Neural cell (in vitro differentiated cells): ENCODE data around the gene ANP32A. TPM values are rescaled to one million over a fixed set of nuclear protein-coding genes. Genes with fewer than 3 reads are reported as not detected.

Experiments used
- H2AFZ ChIP-seq: fragments of 200-600, 300-800 bp; sonication (generic), shearing (Covaris generic); 2 replicates; pipeline ENCODE4 v1.6.0; 2014; ENCODE audit warnings: low read depth, mild to moderate bottlenecking, antibody characterized with exemption, low read length, moderate library complexity
- H3F3A ChIP-seq: fragments of 200-600 bp; shearing (Covaris generic); 2 replicates; pipeline ENCODE4 v1.6.1; 2016; ENCODE audit warnings: mild to moderate bottlenecking, moderate library complexity, mixed read lengths, antibody characterized with exemption, low read length; ENCODE audit not compliant: insufficient read depth, poor library complexity, severe bottlenecking
- H3K27ac ChIP-seq: fragments of 200-600, 300-800 bp; sonication (generic), shearing (Covaris generic); 2 replicates; pipeline ENCODE4 v1.5.1; 2014; ENCODE audit warnings: mild to moderate bottlenecking, low read length, moderate library complexity
- H3K27me3 ChIP-seq: fragments of 300-800, 200-600 bp; sonication (generic), shearing (Covaris generic); 2 replicates; pipeline ENCODE4 v1.6.0; 2014; ENCODE audit warnings: mild to moderate bottlenecking, low read depth, low read length, moderate library complexity; ENCODE audit not compliant: insufficient read depth
- H3K36me3 ChIP-seq: fragments of 300-800, 200-600 bp; sonication (generic), shearing (Covaris generic); 2 replicates; pipeline ENCODE4 v1.5.1; 2014; ENCODE audit warnings: mild to moderate bottlenecking, antibody characterized with exemption, low read length, moderate library complexity; ENCODE audit not compliant: insufficient read depth
- H3K4me2 ChIP-seq: fragments of 300-800, 200-600 bp; sonication (generic), shearing (Covaris generic); 2 replicates; pipeline ENCODE4 v1.6.0; 2014; ENCODE audit warnings: mild to moderate bottlenecking, low read length
- H3K4me3 ChIP-seq: fragments of 300-800, 200-600 bp; sonication (generic), shearing (Covaris generic); 2 replicates; pipeline ENCODE4 v1.5.1; 2014; ENCODE audit warnings: mild to moderate bottlenecking, low read length, moderate library complexity
- H3K79me2 ChIP-seq: fragments of 200-600 bp; shearing (Covaris generic); replicated peaks from 2 replicates; pipeline ENCODE4 v1.6.0; 2014; ENCODE audit warnings: mild to moderate bottlenecking, low read length, moderate library complexity; ENCODE audit not compliant: insufficient read depth
- H3K9ac ChIP-seq: fragments of 300-800, 200-600 bp; sonication (generic), shearing (Covaris generic); 2 replicates; pipeline ENCODE4 v1.6.1; 2016; ENCODE audit warnings: mild to moderate bottlenecking, low read length, mixed read lengths
- H3K9me2 ChIP-seq: fragments of 200-600 bp; shearing (Covaris generic); 2 replicates; pipeline ENCODE4 v1.6.1; 2016; ENCODE audit warnings: mild to moderate bottlenecking, low read length, mixed read lengths; ENCODE audit not compliant: insufficient read depth
- H3K9me3 ChIP-seq: fragments of 200-600, 300-800 bp; sonication (generic), shearing (Covaris generic); 2 replicates; pipeline ENCODE4 v1.6.1; 2016; ENCODE audit warnings: mild to moderate bottlenecking, mixed run types, low read length, moderate library complexity, mixed read lengths
- H4K20me1 ChIP-seq: fragments of 200-600 bp; shearing (Covaris generic); 2 replicates; pipeline ENCODE4 v1.6.1; 2016; ENCODE audit warnings: mild to moderate bottlenecking, mixed run types; ENCODE audit not compliant: insufficient read depth
- EP300 ChIP-seq: fragments of 450-650 bp; conservative IDR thresholded peaks from 2 replicates; pipeline ENCODE4 v1.6.1; 2014; ENCODE audit warnings: antibody characterized with exemption, mild to moderate bottlenecking, moderate library complexity; ENCODE audit not compliant: poor library complexity, severe bottlenecking
- EZH2 ChIP-seq: fragments of 200-600, 300-800 bp; shearing (Covaris generic), sonication (generic); IDR thresholded peaks from 2 replicates; pipeline ENCODE4 v1.6.1; 2014; ENCODE audit warnings: antibody characterized with exemption, low read length, borderline replicate concordance, mild to moderate bottlenecking; ENCODE audit not compliant: insufficient read depth, poor library complexity, severe bottlenecking
- MXI1 ChIP-seq: fragments of 450-650 bp; conservative IDR thresholded peaks from 2 replicates; pipeline ENCODE4 v1.6.1; 2014; ENCODE audit warnings: antibody characterized with exemption, mild to moderate bottlenecking; ENCODE audit not compliant: poor library complexity, severe bottlenecking
- POLR2AphosphoS5 ChIP-seq: IDR thresholded peaks from 2 replicates; pipeline ENCODE4 v1.6.1; 2012
- RAD21 ChIP-seq: fragments of 450-650 bp; conservative IDR thresholded peaks from 2 replicates; pipeline ENCODE4 v1.6.1; 2014; ENCODE audit warnings: antibody characterized with exemption, mild to moderate bottlenecking, moderate library complexity
- SMC3 ChIP-seq: fragments of 450-650 bp; conservative IDR thresholded peaks from 2 replicates; pipeline ENCODE4 v1.6.1; 2014; ENCODE audit warnings: antibody characterized with exemption, mild to moderate bottlenecking, moderate library complexity; ENCODE audit not compliant: poor library complexity
- TAF1 ChIP-seq: IDR thresholded peaks from 2 replicates; pipeline ENCODE4 v1.6.1; 2012; ENCODE audit warnings: low read depth
- polyA plus RNA-seq: library from polyadenylated mRNA; depleted of rRNA; stranded (reverse); fragments of >200 nt; gene quantifications from 2 replicates; pipeline ENCODE4 v1.2.3, GENCODE V29; 2014
- TF ChIP-seq, protein P1 (sequence below): IDR thresholded peaks from 2 replicates; pipeline ENCODE4 v1.6.1; 2012; ENCODE audit warnings: borderline replicate concordance
- TF ChIP-seq, protein P2 (sequence below): fragments of 450-650 bp; IDR thresholded peaks from 2 replicates; pipeline ENCODE4 v1.5.1; 2014; ENCODE audit warnings: antibody characterized with exemption, mild to moderate bottlenecking, moderate library complexity; ENCODE audit not compliant: poor library complexity, severe bottlenecking

The ANP32A gene
- polyA plus RNA-seq, 1 donor from 2014 or later = 190 TPM

DNA sequence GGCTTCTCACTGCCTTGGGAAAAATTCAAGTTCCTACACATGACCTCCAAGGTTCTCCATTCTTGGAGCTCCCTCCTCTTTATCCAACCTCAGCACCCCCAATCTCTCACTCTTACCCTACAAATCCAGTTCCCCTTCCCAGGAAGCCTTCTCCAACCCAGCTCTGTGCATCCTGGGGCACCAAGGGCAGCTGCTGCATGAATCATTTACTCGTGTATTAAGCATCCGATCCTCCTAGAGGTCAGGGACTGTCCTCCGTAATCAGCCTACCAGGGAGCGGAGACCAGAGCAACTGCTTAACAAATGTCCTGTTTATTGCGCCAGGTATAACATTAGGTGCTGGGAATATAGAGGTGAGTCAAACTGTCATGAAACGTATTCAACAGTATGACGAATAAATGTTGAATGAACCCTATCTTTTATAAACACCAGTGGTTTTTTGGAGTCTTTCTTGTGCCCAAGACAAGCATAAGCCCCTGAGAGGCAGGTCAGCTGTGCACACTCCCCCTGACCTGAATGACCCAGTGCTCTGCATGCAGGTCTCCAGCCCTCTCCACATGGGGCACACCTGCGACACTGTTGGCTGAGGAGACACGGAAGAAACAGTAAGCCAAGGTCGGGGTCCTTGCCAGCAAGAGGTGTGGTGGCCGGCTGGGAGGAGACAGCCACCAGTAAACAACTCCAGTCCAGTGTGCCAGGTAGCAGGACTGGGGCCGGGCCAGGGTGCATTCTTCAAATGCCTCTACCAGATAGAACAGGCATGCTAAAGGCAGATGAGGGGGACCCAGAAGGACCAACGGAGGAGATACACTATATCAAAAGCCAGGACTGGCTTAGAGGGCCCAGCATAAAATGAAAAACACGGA lies 27.6 kb downstream of the ANP32A start:
- Histone ChIP-seq H3K9me2 (no peaks in the 10 kb centered on the region), H3K4me2 (no peak overlapping the region), H3K9me3 (no peaks in the 10 kb centered on the region), H3K27me3 (no peaks in the 10 kb centered on the region), H3K79me2 (peaks cover 82% of the 10 kb centered on the region), H3K9ac (no peak overlapping the region), H4K20me1 (no peaks in the 10 kb centered on the region), H3K4me3 (no peak overlapping the region), H2AFZ (no peak overlapping the region), H3F3A (no peaks in the 10 kb centered on the region), H3K27ac (no peak overlapping the region), H3K36me3 (no peaks in the 10 kb centered on the region)
- no peak for TF ChIP-seq MXI1
- TF ChIP-seq, protein P1, sequence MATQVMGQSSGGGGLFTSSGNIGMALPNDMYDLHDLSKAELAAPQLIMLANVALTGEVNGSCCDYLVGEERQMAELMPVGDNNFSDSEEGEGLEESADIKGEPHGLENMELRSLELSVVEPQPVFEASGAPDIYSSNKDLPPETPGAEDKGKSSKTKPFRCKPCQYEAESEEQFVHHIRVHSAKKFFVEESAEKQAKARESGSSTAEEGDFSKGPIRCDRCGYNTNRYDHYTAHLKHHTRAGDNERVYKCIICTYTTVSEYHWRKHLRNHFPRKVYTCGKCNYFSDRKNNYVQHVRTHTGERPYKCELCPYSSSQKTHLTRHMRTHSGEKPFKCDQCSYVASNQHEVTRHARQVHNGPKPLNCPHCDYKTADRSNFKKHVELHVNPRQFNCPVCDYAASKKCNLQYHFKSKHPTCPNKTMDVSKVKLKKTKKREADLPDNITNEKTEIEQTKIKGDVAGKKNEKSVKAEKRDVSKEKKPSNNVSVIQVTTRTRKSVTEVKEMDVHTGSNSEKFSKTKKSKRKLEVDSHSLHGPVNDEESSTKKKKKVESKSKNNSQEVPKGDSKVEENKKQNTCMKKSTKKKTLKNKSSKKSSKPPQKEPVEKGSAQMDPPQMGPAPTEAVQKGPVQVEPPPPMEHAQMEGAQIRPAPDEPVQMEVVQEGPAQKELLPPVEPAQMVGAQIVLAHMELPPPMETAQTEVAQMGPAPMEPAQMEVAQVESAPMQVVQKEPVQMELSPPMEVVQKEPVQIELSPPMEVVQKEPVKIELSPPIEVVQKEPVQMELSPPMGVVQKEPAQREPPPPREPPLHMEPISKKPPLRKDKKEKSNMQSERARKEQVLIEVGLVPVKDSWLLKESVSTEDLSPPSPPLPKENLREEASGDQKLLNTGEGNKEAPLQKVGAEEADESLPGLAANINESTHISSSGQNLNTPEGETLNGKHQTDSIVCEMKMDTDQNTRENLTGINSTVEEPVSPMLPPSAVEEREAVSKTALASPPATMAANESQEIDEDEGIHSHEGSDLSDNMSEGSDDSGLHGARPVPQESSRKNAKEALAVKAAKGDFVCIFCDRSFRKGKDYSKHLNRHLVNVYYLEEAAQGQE = no peak
- no peak for TF ChIP-seq SMC3
- TF ChIP-seq, protein P2, sequence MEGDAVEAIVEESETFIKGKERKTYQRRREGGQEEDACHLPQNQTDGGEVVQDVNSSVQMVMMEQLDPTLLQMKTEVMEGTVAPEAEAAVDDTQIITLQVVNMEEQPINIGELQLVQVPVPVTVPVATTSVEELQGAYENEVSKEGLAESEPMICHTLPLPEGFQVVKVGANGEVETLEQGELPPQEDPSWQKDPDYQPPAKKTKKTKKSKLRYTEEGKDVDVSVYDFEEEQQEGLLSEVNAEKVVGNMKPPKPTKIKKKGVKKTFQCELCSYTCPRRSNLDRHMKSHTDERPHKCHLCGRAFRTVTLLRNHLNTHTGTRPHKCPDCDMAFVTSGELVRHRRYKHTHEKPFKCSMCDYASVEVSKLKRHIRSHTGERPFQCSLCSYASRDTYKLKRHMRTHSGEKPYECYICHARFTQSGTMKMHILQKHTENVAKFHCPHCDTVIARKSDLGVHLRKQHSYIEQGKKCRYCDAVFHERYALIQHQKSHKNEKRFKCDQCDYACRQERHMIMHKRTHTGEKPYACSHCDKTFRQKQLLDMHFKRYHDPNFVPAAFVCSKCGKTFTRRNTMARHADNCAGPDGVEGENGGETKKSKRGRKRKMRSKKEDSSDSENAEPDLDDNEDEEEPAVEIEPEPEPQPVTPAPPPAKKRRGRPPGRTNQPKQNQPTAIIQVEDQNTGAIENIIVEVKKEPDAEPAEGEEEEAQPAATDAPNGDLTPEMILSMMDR = no peak
- no peak for TF ChIP-seq POLR2AphosphoS5
- no peak for TF ChIP-seq EZH2
- no peak for TF ChIP-seq RAD21
- TF ChIP-seq EP300 = no peak
- TF ChIP-seq TAF1 = no peak

DNA sequence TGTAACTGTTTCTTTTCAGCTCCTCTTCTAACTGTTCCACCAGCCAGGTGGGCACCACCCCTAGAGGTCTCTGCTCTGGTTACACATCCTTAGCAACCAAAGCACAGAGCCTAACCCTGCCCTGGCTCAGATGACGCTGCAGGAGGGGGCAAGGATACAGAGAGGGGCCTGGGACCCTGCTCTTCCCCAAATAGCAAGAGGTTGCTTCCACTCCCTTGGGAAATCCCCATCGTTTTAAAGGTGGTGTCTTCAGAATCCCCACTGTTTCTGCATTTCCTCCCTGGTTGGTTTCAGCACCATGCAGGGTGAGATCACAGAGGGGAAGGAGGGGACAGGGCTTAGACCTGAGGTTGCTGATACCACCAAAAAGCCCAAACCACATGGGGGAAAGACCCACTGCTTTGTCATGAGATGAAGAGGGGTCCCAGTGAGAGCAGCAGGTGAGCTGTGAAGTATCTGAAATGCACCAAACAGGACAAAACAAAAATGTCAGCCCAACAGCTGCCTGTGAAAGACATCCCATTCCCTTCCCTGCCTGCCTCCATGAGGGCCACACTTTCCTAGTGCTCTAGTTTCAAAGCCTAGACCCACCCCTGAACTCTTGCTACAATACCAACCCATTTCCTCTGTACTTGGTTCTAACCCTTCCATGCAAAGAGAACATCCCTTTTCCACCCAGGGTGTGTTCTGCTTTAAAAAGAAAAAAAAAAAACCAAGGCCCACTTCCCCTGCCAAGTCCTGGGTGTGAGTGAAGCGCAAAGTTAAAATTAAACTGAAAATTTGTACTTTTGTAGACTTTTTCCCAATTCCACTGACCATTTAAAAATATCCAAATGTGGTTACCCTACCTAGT lies 29.0 kb downstream of the ANP32A start:
- Histone ChIP-seq H3K9me2 (no peaks in the 10 kb centered on the region), H3K4me3 (no peak overlapping the region), H3K79me2 (peaks cover 67% of the 10 kb centered on the region), H3F3A (no peaks in the 10 kb centered on the region), H3K27ac (no peak overlapping the region), H3K9ac (no peak overlapping the region), H3K4me2 (no peak overlapping the region), H3K36me3 (peaks cover 6% of the 10 kb centered on the region), H3K27me3 (no peaks in the 10 kb centered on the region), H3K9me3 (no peaks in the 10 kb centered on the region), H4K20me1 (no peaks in the 10 kb centered on the region), H2AFZ (no peak overlapping the region)
- no peak for TF ChIP-seq EZH2
- no peak for TF ChIP-seq SMC3
- TF ChIP-seq TAF1 = no peak
- TF ChIP-seq, protein P2 = no peak
- TF ChIP-seq, protein P1 = no peak
- no peak for TF ChIP-seq RAD21
- TF ChIP-seq MXI1 = no peak
- TF ChIP-seq EP300 = no peak
- TF ChIP-seq POLR2AphosphoS5 = no peak
